Gastroesophageal sphincter (tissue), 4 donors: ENCODE data around the gene KCNH2. TPM values are rescaled to one million over a fixed set of nuclear protein-coding genes. Genes with fewer than 3 reads are reported as not detected.
A peak's percentile ranks its signal among the peaks of the same experiment; 100 is the strongest.

ENCODE experiments used
- ATAC-seq: fragments of 150-250 bp; one replicate; pipeline ENCODE4 v1.9.1; 2016; ENCODE audit warnings: mild to moderate bottlenecking, moderate library complexity
- H3K27ac ChIP-seq, 4 donors: fragments of 200-600 bp; sonication (generic) in 3 of 4; 1 replicate in 3 of 4; 2 replicates in 1 of 4; pipeline ENCODE4 v1.5.1; 2016 to 2019
- H3K27me3 ChIP-seq: fragments of 200-600 bp; sonication (generic); one replicate; pipeline ENCODE4 v1.5.1; 2019
- H3K36me3 ChIP-seq, 2 donors: fragments of 200-600 bp; sonication (generic); one replicate each; pipeline ENCODE4 v1.5.1; 2019; ENCODE audit warnings: control low read depth in 1 of 2
- H3K4me1 ChIP-seq, 3 donors: fragments of 200-600 bp; sonication (generic); 1 replicate in 2 of 3; 2 replicates in 1 of 3; pipeline ENCODE4 v1.5.1; 2016 to 2019; ENCODE audit warnings: control low read depth in 2 of 3
- H3K4me3 ChIP-seq, 2 donors: fragments of 200-600 bp; sonication (generic); one replicate each; pipeline ENCODE4 v1.5.1; 2019; ENCODE audit warnings: mild to moderate bottlenecking in 1 of 2, moderate library complexity in 1 of 2
- H3K9me3 ChIP-seq, 3 donors: fragments of 200-600 bp; sonication (generic); one replicate each; pipeline ENCODE4 v1.5.1; 2017 to 2019; ENCODE audit warnings: control low read depth in 2 of 3
- CTCF ChIP-seq, 4 experiments: fragments of 200-600 bp in 2 of 4; fragments of 450-650 bp in 2 of 4; sonication (generic) in 1 of 4; IDR thresholded peaks; one replicate each; pipeline ENCODE4 v1.5.1; 2017 to 2019; ENCODE audit warnings: antibody characterized with exemption in 4 of 4, mild to moderate bottlenecking in 2 of 4, moderate library complexity in 2 of 4
- EP300 ChIP-seq: sonication (generic); formaldehyde crosslinking; IDR thresholded peaks from one replicate; pipeline ENCODE4 v1.6.1; 2017; ENCODE audit warnings: antibody characterized with exemption, mild to moderate bottlenecking
- POLR2A ChIP-seq, 2 donors: fragments of 450-650 bp; IDR thresholded peaks; one replicate each; pipeline ENCODE4 v1.6.1; 2017; ENCODE audit warnings: antibody characterized with exemption in 2 of 2, mild to moderate bottlenecking in 2 of 2, moderate library complexity in 1 of 2
- POLR2AphosphoS5 ChIP-seq: sonication (generic); formaldehyde crosslinking; IDR thresholded peaks from one replicate; pipeline ENCODE4 v1.6.1; 2017; ENCODE audit warnings: antibody characterized with exemption
- WGBS, 2 donors: methylation state at CpG; one replicate each; pipeline ENCODE4 v1.1.5; 2018; ENCODE audit warnings: low coverage in 1 of 2; 5-methylcytosine and 5-hydroxymethylcytosine counted together
- total RNA-seq, 4 donors: library from RNA; depleted of rRNA; stranded (reverse); fragments of >200 nt; gene quantifications; one replicate each; pipeline ENCODE4 v1.1.0, GENCODE V29; 2016

KCNH2 gene
- total RNA-seq, 4 donors from 2014 or later, result 26.6 to 63.8 (median 36.3) TPM

GRCh38 chr7:150986099-150986512, 8.0 kb upstream of the KCNH2 start:
- ATAC-seq, result peak; percentile 23
- Histone ChIP-seq H3K36me3 (no peaks in the 10 kb centered on the region), H3K27ac (no peak overlapping the region), H3K9me3 (peaks cover 0 to 13% (median 0%) of the 10 kb centered on the region in 3 donors), H3K4me1 (peaks cover 0 to 28% (median 7%) of the 10 kb centered on the region in 3 donors), H3K27me3 (peaks cover 7% of the 10 kb centered on the region), H3K4me3 (no peak overlapping the region)
- TF ChIP-seq POLR2AphosphoS5 (no peak), CTCF (IDR thresholded peaks at IDR 0.05) (peak in 3 of 4 experiments; percentile 69 to 79 (median 71))
- WGBS, 2 donors, result 8 to 54% methylated on average over 2 to 4 of the region's 16 CpGs

GRCh38 chr7:150983893-150984368, 5.8 kb upstream of the KCNH2 start:
- peaks cover 0 to 41% (median 14%) of the 10 kb centered on the region in 3 donors for H3K4me1 ChIP-seq
- 0 to 6% methylated on average over 2 of the region's 2 CpGs for WGBS, 2 donors

GRCh38 chr7:150982351-150982750, 4.2 kb upstream of the KCNH2 start:
- Histone ChIP-seq H3K27ac (no peak overlapping the region), H3K4me3 (no peak overlapping the region), H3K4me1 (peaks cover 0 to 43% (median 9%) of the 10 kb centered on the region in 3 donors), H3K9me3 (no peaks in the 10 kb centered on the region), H3K36me3 (no peaks in the 10 kb centered on the region), H3K27me3 (peaks cover 4% of the 10 kb centered on the region)
- 6% methylated on average over 2 of the region's 3 CpGs; no CpG with 5 or more reads in 1 of the 2 donors for WGBS, 2 donors
- ATAC-seq, result no peak
- TF ChIP-seq POLR2AphosphoS5 (no peak), CTCF (IDR thresholded peaks at IDR 0.05) (no peak), POLR2A (IDR thresholded peaks at IDR 0.05) (no peak), EP300 (no peak)

More at GRCh38 chr7:150983893-150984368, 5.8 kb upstream of the KCNH2 start:
- H3K9me3 ChIP-seq, result no peaks in the 10 kb centered on the region
- no peaks in the 10 kb centered on the region for H3K36me3 ChIP-seq
- ATAC-seq, result no peak
- H3K27ac ChIP-seq, result no peak overlapping the region
- TF ChIP-seq CTCF (IDR thresholded peaks at IDR 0.05) (no peak), EP300 (no peak), POLR2AphosphoS5 (no peak), POLR2A (IDR thresholded peaks at IDR 0.05) (no peak)
- H3K27me3 ChIP-seq, result peaks cover 7% of the 10 kb centered on the region
- no peak overlapping the region for H3K4me3 ChIP-seq

GRCh38 chr7:150981644-150982043, 3.5 kb upstream of the KCNH2 start:
- Histone ChIP-seq H3K27me3 (peaks cover 11% of the 10 kb centered on the region), H3K4me3 (no peak overlapping the region), H3K4me1 (peaks cover 0 to 50% (median 9%) of the 10 kb centered on the region in 3 donors), H3K36me3 (no peaks in the 10 kb centered on the region), H3K9me3 (no peaks in the 10 kb centered on the region), H3K27ac (no peak overlapping the region)
- TF ChIP-seq CTCF (IDR thresholded peaks at IDR 0.05) (no peak), EP300 (no peak), POLR2AphosphoS5 (no peak), POLR2A (IDR thresholded peaks at IDR 0.05) (no peak)
- WGBS, 2 donors, result 47 to 79% methylated on average over 3 to 5 of the region's 6 CpGs
- ATAC-seq, result no peak

GRCh38 chr7:150980663-150981062, 2.5 kb upstream of the KCNH2 start:
- H3K27ac ChIP-seq, result peak overlapping the region in 1 of 4 donors; percentile 86
- H3K4me3 ChIP-seq, result no peak overlapping the region
- no peak for ATAC-seq
- 20% methylated on average over 1 of the region's 2 CpGs; no CpG with 5 or more reads in 1 of the 2 donors for WGBS, 2 donors
- peaks cover 19% of the 10 kb centered on the region for H3K27me3 ChIP-seq
- TF ChIP-seq CTCF (IDR thresholded peaks at IDR 0.05) (peak in 1 of 4 experiments; percentile 7), POLR2AphosphoS5 (no peak), POLR2A (IDR thresholded peaks at IDR 0.05) (no peak), EP300 (no peak)
- H3K36me3 ChIP-seq, result no peaks in the 10 kb centered on the region
- peaks cover 0 to 50% (median 9%) of the 10 kb centered on the region in 3 donors for H3K4me1 ChIP-seq
- H3K9me3 ChIP-seq, result no peaks in the 10 kb centered on the region
